Limb (tissue), 2 donors: Measurements from ENCODE around the gene FAM187B.

Experiments
- DNase-seq, 2 donors: peaks; one replicate each; pipeline ENCODE4 v3.0.0-alpha.2; 2016; ENCODE audit errors: extremely low spot score in 2 of 2

The FAM187B gene

GRCh38 chr19:35178701-35179100 lies 49.8 kb downstream of the FAM187B start:
- DNase-seq: no peak

- no peak for DNase-seq
Measured at GRCh38 chr19:35177377-35178274, 50.9 kb downstream of the FAM187B start.

- DNase-seq: no peak
Measured at GRCh38 chr19:35176181-35176570, 52.4 kb downstream of the FAM187B start.
